CD4-positive, alpha-beta T cell treated with Interleukin-17A for 1 hour (primary cell): ENCODE data around the gene CEP290.
"Not testable (repeated sequence)": the region's sequence is repeated elsewhere in the genome, so short reads cannot be mapped to it uniquely, and the experiment has no call there.

Source experiments
- DNase-seq: peaks from one replicate; pipeline ENCODE4 v3.0.0-alpha.2; 2020

Gene CEP290

GRCh38 chr12:88139711-88140110 is 2.2 kb downstream of the CEP290 start:
- DNase-seq = not testable (repeated sequence)

- DNase-seq = not testable (repeated sequence)
Measured at GRCh38 chr12:88133181-88133580, 8.7 kb downstream of the CEP290 start.

- no peak for DNase-seq
Measured at GRCh38 chr12:88132392-88132791, 9.5 kb downstream of the CEP290 start.

DNA sequence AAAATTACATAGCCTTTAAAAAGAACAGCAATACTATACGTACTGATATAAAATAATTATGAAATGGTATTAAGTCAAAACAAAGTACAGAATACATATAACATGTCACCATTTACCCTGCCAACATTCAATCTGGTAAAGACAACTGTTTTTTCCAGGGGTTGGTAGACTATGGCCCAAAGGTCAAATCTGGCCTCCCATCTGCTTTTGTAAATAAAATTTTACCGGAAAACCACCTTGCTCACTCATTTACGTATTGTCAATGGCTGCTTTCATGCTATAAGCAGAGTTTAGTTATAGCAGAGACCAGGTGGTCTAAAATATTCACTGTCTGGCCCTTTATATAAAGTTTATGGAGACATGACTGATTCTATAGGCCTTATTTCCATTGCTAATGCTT is 14.0 kb downstream of the CEP290 start:
- no peak for DNase-seq

GRCh38 chr12:88127099-88127498 is 14.8 kb downstream of the CEP290 start:
- DNase-seq = no peak

DNA sequence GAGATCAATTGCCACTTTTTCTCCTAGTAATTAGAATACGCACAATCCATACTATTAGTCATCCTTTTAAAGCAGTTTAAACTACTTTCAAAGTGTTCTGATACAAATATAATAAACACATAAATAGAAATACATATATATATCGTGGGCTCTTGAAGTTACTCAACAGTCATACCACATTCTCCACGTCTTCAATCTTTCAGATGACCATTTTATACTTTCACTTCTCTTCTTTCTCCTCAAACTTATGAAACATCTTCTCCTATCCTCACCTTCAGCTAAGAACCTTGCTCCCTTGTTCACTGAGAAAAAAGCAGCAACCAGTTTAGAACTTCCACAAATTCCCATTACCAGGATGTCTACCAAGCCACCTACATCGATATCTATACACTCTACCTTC is 19.2 kb downstream of the CEP290 start:
- DNase-seq = no peak

GRCh38 chr12:88113871-88114270 is 28.0 kb downstream of the CEP290 start:
- no peak for DNase-seq

GRCh38 chr12:88111074-88111652 is 30.7 kb downstream of the CEP290 start:
- DNase-seq = peak; percentile 42

DNA sequence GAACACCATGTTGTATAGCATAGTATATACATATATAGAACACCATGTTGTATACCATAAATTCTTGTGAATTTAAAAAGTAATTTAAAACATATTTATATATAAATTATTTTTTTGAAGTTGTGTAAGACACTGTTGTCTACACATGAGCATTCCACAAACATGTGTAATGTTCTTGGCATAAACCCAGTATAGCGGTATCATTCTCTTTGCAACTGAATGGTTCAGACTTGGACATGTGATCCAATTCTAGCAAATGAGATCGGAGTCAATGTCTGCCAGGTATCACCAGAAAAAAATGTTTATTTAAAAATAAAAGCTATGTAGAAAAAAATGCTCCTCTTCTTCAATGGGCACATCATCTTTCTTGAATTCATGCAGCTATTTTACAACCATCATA is 33.9 kb downstream of the CEP290 start:
- no peak for DNase-seq

GRCh38 chr12:88093573-88093972 is 48.3 kb downstream of the CEP290 start:
- DNase-seq = no peak

DNA sequence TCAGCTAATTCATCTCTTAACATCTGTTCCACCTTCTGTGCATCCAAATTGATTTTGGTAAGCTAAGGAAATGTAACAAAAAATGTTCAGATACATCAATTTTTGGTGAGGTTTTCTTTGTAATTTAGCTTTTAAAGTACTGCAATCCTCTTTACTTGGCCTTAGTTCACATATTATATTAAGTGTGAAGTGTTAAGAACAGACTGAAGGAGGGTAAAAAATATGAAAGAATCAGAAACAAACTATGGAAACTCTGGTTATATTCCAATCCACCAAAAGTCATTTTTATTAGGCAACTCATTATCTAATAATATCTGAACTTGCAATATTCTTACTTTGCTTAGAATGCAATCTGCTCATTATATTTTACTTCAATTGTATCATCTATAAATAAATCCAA is 49.1 kb downstream of the CEP290 start:
- DNase-seq = no peak

GRCh38 chr12:88084210-88084609 is 57.7 kb downstream of the CEP290 start:
- no peak for DNase-seq

DNA sequence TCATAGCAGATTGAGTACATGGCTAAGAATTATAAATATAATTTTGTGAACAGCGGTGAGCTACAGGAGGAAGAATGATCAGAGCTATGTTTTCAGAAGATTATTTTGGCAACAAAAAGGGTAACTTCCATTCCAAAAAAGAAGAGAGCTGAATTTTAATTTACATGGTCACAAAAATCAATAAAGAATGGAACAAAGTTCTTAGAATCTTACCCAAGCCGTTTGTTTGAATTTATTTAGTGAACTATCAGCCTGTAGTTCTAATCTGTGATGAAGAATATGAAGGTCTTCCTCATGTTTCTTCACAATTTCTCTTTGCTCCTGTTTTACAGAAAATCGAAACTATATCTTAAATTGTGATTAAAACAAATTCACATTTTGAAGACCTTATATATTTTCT is 58.3 kb downstream of the CEP290 start:
- no peak for DNase-seq

DNA sequence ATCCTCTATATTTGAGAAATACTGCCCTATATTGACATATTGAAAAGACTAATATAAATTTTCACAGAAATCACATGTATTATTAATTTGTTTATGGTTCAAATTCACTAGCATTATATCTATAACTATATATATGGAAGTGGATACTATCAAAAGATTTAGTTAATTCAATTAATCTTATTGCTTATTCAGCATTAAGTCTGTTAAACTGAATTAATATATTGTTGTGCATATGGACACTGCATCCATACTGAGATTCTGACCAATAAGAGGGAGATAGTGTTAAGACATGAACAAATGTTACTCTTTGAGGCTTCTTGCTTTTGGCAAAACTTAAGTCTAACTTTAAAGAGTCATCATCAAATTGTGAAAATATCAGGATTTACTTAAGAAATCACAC is 60.6 kb downstream of the CEP290 start:
- DNase-seq = no peak

DNA sequence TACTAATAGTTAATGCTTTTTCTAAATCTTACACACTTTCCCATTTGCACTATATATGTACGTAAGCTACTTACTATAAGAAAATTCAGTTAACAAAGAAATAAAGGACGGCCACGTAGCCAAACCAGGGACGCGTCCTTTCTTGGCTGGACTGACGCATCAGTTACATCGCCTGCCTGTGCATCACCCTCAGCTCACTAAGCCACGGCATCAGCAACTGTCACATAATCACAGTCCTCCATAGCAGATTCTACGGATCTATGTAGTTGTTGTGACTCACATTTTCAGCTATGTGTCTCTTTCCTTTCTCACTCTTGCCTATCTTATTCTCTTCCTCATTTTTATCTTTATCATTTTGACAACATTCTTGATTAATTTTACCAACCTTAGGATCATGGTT is 74.6 kb downstream of the CEP290 start:
- no peak for DNase-seq

- DNase-seq = no peak
Measured at GRCh38 chr12:88063375-88063774, 78.5 kb downstream of the CEP290 start.

DNA sequence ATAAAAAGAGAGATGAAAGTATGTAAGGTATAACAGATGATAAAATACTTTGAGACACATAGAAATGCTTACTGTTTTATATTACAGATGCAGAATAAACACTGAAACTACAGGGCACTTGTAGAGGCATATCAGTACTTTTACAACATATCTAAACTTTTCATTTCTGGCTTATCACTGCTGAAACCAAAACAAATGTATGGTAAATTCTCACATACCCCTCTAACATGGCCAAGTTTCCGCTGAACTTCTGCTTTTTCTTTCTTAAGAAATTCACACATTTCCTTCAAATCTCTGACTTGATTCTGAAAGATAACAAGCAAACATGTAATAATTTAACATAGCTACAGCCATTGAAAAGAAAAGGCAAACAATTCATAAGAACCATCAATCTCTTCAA is 79.4 kb downstream of the CEP290 start:
- DNase-seq = no peak

DNA sequence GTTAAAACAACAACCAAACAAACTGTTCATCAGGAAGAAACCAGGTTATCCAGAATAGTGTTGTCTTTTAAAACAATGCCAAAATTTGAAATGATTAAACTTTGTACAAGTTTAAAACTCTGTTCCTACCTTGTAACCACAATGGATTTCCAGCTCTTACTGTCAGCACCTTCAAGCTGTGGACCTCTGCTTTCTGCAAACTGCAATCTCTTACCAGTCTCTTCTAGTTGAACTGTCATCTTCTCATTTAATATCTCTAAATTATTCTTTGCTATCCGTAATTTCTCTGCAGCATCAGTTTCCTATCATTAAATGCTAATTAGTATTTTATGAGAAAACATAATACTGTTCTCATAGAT is 83.2 kb downstream of the CEP290 start:
- DNase-seq = no peak

DNA sequence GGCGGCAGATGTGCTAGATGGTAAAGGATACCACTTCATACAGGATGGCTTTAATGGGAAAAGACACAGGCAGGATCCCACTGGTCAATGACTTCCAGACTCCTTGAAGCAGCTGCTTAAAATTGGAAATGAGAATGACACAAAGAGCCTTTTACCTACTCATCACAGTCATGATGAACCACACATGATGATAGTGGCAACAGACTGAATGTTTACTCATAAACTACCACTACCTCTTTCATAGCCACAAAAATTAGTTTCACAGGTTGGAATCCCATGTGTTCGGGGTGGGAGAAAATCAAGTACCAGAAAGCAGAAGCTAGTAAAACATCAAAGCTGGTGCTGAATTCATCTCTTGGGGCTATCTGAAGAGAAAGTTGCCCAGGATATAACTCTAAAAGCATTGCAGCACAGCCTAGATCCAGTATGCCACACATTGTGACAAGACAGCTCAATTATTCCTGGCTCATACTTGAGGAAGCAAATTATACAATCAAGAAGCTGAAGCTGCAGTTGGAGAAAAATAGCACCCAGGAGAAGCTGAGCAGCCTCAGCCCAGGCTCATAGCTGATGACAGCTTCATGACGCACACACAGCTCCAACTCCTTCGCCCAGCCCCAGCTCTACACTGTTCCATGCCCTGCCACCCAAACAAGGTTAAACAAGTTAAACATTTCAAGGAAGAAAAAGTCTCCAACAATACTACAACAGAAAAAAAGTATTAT is 83.7 kb downstream of the CEP290 start:
- DNase-seq = no peak

GRCh38 chr12:88056571-88056970 is 85.3 kb downstream of the CEP290 start:
- DNase-seq = no peak

DNA sequence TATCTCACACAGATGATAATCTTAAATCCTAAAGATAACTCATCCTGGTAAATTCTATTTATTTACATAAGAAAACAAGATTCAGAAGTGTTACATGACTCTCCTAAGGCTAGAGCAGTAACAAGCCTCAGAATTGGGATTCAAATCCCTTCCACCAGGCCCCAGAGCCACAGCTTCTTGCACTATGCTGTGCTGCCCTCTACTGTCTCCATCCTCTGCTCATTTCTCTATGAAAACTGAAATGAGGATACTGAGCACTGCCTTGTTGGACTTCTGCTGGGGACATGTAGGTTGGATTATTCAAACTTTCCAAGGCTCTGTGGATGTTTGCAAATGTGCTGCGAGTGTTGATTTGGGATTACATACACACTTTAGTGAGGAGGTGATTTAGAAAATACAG is 89.2 kb downstream of the CEP290 start:
- peak; percentile 7 for DNase-seq

DNA sequence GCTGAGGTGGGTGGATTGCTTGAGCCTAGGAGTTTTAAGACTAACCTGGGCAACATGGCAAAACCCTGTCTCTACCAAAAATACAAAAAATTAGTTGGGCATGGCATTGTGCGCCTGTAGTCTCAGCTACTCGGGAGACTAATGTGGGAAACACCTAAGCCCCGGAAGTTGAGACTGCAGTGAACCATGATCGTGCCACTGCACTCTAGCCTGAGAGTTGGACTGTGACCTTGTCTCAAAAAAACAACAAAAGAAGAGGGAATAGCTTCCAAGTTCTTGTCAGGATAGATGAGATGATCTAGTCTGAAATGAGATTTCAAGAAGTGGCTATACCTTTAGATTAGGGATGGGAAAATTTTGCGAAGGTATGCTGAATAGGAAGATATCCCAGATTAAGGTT is 97.9 kb downstream of the CEP290 start:
- DNase-seq = no peak

DNA sequence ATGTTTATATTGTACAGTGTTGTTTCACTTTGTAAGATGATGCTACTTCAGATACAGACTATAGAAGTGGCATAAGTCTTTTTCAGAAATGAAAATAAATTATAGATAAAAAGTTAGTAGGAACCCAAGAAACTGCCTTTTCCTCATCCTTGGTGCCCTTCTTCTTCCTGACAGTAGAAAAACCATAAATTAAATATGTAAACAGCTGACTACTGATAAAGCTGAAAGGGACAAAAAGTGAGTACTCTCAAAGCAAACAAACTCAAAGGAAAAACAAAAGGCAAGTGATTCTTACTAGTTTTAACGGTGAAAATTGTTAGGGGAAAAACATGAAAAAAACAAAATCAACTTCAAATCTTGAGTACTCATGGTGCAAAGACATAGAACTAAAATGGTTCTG is 104.1 kb downstream of the CEP290 start:
- no peak for DNase-seq

- no peak for DNase-seq
Measured at GRCh38 chr12:88036353-88036965, 105.4 kb downstream of the CEP290 start.

DNA sequence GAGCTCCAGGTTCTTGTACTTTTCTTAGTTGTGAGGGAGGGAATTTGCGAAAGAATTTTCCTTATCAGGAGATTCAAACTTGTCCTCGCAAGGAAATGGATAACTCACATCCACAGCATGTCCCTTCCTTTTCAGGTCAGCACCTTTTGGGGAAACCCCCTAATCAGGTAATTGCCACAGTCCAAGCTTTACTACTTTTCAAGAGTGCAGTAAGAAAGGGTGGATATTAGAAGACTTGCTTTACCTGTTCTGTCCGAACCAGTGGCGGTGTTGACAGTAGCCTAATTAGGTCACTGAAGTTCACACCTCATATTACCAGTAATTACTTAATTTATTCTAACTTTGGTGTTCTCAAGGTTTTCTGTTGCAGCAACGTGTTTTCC is 106.0 kb downstream of the CEP290 start:
- no peak for DNase-seq
